HFFc6 (cell line): ENCODE data around the gene MAP7D2. TPM values are rescaled to one million over a fixed set of nuclear protein-coding genes. Genes with fewer than 3 reads are reported as not detected.

ENCODE experiments used
- DNase-seq: peaks from one replicate; pipeline ENCODE4 v3.0.0-alpha.2; 2018
- H3K27ac Mint-ChIP-seq: 2 replicates; pipeline ENCODE4 v1.8.0; 2020; ENCODE audit warnings: mild to moderate bottlenecking, mixed read lengths
- H3K27me3 Mint-ChIP-seq: 2 replicates; pipeline ENCODE4 v1.8.0; 2021; ENCODE audit warnings: mild to moderate bottlenecking, moderate library complexity, mixed read lengths; ENCODE audit not compliant: insufficient read depth
- H3K36me3 Mint-ChIP-seq: 2 replicates; pipeline ENCODE4 v1.8.0; 2021; ENCODE audit warnings: low read depth, mixed read lengths
- H3K4me1 Mint-ChIP-seq: 2 replicates; pipeline ENCODE4 v1.8.0; 2020; ENCODE audit warnings: low read depth, mixed read lengths
- H3K4me3 Mint-ChIP-seq: 2 replicates; pipeline ENCODE4 v1.8.0; 2020; ENCODE audit warnings: mild to moderate bottlenecking, moderate library complexity, mixed read lengths
- H3K9me3 Mint-ChIP-seq: 2 replicates; pipeline ENCODE4 v1.8.0; 2020; ENCODE audit warnings: mild to moderate bottlenecking, mixed read lengths
- CTCF ChIP-seq: fragments of 200-600 bp; sonication (generic); IDR thresholded peaks from 2 replicates; pipeline ENCODE4 v1.5.0; 2021; ENCODE audit warnings: antibody characterized with exemption, mild to moderate bottlenecking
- total RNA-seq, 6 experiments: library from RNA; stranded (reverse); fragmentation: NEBNext Ultra II Directional; extraction: Animal tissue kit (Norgen Biotek cat#: 25700); gene quantifications; 2 replicates in 1 of 6; 3 replicates in 5 of 6; pipeline ENCODE4 v1.2.3, GENCODE V29; 2021

The MAP7D2 gene
- total RNA-seq, 6 experiments from 2014 or later, result 0.05 to 0.47 (median 0.20) TPM; not detected in 1

DNA sequence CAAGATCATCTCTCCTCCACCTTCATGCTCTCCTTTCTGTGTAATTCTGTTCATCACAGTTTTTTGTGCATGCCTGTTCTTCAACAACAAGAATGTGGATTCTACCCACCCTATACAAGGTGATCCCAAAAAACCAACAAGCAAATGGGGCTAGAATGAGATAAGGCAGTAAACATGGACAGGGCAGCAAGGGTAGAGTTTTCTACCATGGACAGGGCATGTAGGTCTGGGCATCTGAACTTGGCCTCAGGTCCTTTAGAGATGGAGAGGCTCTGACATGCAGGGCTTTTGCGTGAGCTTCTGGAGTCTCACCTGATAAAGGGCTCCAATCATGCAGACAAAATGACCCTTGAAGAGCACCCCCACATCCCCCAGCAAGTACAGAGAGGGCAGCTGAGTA, 36.4 kb downstream of the MAP7D2 start:
- H3K36me3 Mint-ChIP-seq, result no peaks in the 10 kb centered on the region
- no peaks in the 10 kb centered on the region for H3K9me3 Mint-ChIP-seq
- H3K27me3 Mint-ChIP-seq, result peaks cover 7% of the 10 kb centered on the region
- no peak for TF ChIP-seq CTCF
- DNase-seq, result no peak
- H3K4me3 Mint-ChIP-seq, result no peak overlapping the region
- H3K27ac Mint-ChIP-seq, result no peak overlapping the region
- no peaks in the 10 kb centered on the region for H3K4me1 Mint-ChIP-seq

DNA sequence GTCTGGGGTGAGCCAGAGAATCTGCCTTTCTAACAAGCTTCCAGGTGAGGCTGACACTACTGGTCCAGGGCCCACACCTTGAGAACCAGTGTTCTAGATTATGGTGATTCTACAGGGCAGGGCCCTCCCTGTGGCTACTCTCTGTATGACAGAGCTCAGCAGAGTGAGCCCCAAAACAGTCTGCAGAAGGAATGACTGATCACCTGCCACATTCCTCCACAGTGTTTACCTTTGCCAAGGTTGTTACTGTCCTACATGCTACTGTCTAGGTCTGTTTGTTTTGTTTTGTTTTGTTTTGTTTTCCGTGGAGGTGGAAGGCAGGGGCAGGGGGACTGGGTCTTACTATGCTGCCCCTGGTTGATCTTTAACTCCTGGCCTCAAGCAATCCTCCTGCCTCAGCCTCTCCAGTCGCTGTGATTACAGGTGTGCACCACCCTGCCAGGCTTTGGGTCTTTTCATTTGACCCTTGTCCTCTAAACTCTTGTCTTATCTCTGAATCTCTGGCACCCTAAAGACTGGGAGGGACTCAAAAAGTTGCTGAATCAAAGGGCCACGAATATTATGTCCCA, 45.1 kb downstream of the MAP7D2 start:
- Mint-ChIP-seq H3K4me3 (no peak overlapping the region), H3K4me1 (peaks cover 24% of the 10 kb centered on the region), H3K27me3 (peaks cover 5% of the 10 kb centered on the region; the same call in 1 of the 2 replicates), H3K9me3 (no peaks in the 10 kb centered on the region), H3K27ac (no peak overlapping the region), H3K36me3 (no peaks in the 10 kb centered on the region)
- DNase-seq, result no peak
- TF ChIP-seq CTCF, result no peak

- Mint-ChIP-seq H3K9me3 (no peaks in the 10 kb centered on the region), H3K27ac (peak overlapping the region; percentile 78), H3K36me3 (no peaks in the 10 kb centered on the region), H3K27me3 (peaks cover 9% of the 10 kb centered on the region; the same call in 1 of the 2 replicates), H3K4me1 (peaks cover 31% of the 10 kb centered on the region), H3K4me3 (peak overlapping the region; percentile 68)
- no peak for TF ChIP-seq CTCF
- peak; percentile 72 for DNase-seq
These were observed 48.8 kb downstream of the MAP7D2 start for GRCh38 chrX:20067709-20068561.

DNA sequence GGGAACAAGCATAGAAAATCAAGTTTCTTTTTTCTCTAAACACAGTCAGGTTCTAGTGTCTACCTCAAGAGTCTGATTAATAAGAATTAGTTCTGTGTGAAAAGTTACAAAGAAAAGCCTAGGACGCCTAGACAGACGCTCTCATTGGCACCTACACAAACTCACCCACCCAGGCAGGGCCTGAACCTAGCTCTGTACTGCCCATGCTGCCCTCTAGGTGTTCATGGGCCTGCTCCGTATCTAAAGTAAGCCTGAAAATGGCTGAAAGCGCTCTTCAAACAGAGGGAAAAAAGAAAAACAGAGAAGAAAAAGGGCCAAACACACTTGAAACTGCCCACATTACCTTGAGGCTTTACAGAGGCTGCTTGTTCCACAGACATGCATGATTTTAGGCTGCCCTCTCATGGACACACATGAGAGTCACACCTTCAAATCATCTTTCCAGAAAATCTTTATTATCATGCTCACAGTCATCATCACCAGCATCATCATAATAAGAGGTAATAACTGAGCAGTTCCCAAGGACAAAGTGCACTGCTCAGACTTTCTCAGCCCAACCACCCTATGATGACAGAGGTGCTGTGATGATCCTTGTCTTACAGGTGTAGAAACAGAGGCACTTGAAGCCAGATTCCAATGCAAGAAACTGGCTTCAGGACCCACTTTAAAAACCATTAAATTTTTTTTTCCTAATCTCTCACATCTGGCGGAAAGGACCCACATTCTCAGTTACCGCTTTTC, 49.6 kb downstream of the MAP7D2 start:
- peak; percentile 43 for DNase-seq
- Mint-ChIP-seq H3K36me3 (no peaks in the 10 kb centered on the region), H3K27me3 (peaks cover 6% of the 10 kb centered on the region; the same call in 1 of the 2 replicates), H3K9me3 (no peaks in the 10 kb centered on the region), H3K4me1 (peaks cover 33% of the 10 kb centered on the region), H3K27ac (peak overlapping the region; percentile 78), H3K4me3 (peak overlapping the region; percentile 68)
- TF ChIP-seq CTCF, result peak; percentile 75

DNA sequence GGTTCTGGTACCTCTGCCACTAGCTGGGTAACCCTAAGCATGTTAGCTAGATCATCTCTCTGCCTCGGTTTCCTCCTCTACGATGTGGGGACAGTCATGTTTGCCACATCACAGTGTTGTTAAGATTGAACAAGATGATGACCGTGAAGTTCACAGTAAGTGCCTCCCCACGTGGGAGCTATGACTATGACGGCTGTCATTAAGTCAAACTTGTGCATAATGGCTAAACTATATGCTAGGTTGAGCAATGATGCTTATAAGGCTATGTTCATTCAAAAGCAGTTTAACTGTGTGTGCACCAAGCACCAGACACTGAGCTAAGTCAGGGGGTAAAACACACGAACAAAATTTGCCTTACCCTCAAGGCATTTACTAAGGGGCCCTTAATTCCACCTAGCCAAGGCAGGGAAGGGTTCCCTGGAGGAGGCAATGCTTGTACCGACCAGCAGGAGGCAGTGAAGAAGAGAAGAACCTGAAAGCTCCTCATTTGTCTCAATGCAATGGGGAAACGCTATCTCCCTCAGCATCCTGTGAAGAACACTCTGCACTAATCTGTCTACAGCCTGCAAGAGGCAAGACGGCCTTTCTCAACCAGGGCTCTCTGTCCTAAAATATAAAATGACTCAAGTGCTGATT, 52.9 kb downstream of the MAP7D2 start:
- peaks cover 7% of the 10 kb centered on the region for H3K27me3 Mint-ChIP-seq
- H3K4me3 Mint-ChIP-seq, result no peak overlapping the region
- no peak for DNase-seq

More for the DNA sequence above, 52.9 kb downstream of the MAP7D2 start:
- Mint-ChIP-seq H3K36me3 (no peaks in the 10 kb centered on the region), H3K4me1 (peaks cover 46% of the 10 kb centered on the region), H3K9me3 (no peaks in the 10 kb centered on the region), H3K27ac (no peak overlapping the region)
- TF ChIP-seq CTCF, result peak; percentile 52
